Pancreas (tissue), 10 donors: Measurements from ENCODE around the gene MAGI1. TPM values are rescaled to one million over a fixed set of nuclear protein-coding genes. Genes with fewer than 3 reads are reported as not detected.

ENCODE experiments used
- ATAC-seq, 4 donors: fragments of 200-7000 bp; cut with Tn5 transposase; one replicate each; pipeline versions ENCODE4 v1.8.0 to v1.9.1; 2020; ENCODE audit warnings: mild to moderate bottlenecking in 4 of 4, moderate library complexity in 4 of 4
- DNase-seq, 6 donors: peaks; one replicate each; pipeline ENCODE4 v3.0.0-alpha.2; 2020
- FAIRE-seq: peaks from 2 replicates; lab custom pipeline; 2012; peaks lifted over from hg19 to GRCh38; lab: Jason Lieb, UNC
- H3K27ac ChIP-seq, 4 donors: fragments of 200-600 bp; sonication (generic); 1 replicate in 3 of 4; 2 replicates in 1 of 4; pipeline versions ENCODE4 v1.5.0 to v1.8.0; 2020
- H3K27me3 ChIP-seq, 4 donors: fragments of 200-600 bp; one replicate each; pipeline ENCODE4 v1.8.0; 2021
- H3K36me3 ChIP-seq, 3 donors: fragments of 200-600 bp; sonication (generic) in 1 of 3; one replicate each; pipeline versions ENCODE4 v1.5.0 to v1.8.0; 2020 to 2021
- H3K4me1 ChIP-seq, 3 donors: fragments of 200-600 bp; one replicate each; pipeline ENCODE4 v1.8.0; 2021
- H3K4me3 ChIP-seq, 4 donors: fragments of 200-600 bp; sonication (generic) in 2 of 4; one replicate each; pipeline versions ENCODE4 v1.5.0 to v1.8.0; 2020 to 2021
- H3K9me3 ChIP-seq, 4 donors: fragments of 200-600 bp; one replicate each; pipeline ENCODE4 v1.8.0; 2021
- WGBS, 2 donors: extraction: QIAGEN DNeasy Blood & Tissue Kit; methylation state at CpG; one replicate each; pipeline ENCODE4 v1.1.7; 2013; 5-methylcytosine and 5-hydroxymethylcytosine counted together
- intact Hi-C, 3 donors: fragments of 100-400 bp; cut with DNase I; formaldehyde crosslinking; loops; one replicate each; pipeline versions ENCODE4 v1.11.1 to v1.14.2; 2022
- polyA plus RNA-seq, 2 donors: library from polyadenylated mRNA; stranded (reverse); fragments of 200-250 nt; gene quantifications; one replicate each; pipeline ENCODE4 v1.2.3, GENCODE V29; 2013
- total RNA-seq, 6 donors: library from RNA; stranded (reverse); fragmentation: NEBNext Ultra II Directional in 4 of 6; extraction: Animal tissue kit (Norgen Biotek cat#: 25700) in 4 of 6; gene quantifications; one replicate each; pipeline versions ENCODE4 v1.2.1 to v1.2.4, GENCODE V29; 2021 to 2023
- TF ChIP-seq, protein P1 (sequence below), 4 donors: fragments of 200-600 bp; sonication (generic) in 3 of 4; IDR thresholded peaks; one replicate each; pipeline versions ENCODE4 v1.5.0 to v1.8.0; 2021; ENCODE audit warnings: antibody characterized with exemption in 4 of 4
- donor health status: healthy with polysubstance abuse.
- donor health status: DM: no; HTN: no; CAD: no; lungs with moderate emphysema.
- donor health status: DM: no; HTN: no; CAD: no.
- donor health status: control.
- donor health status: control.
- donor health status: Bipolar disorder and iron deficiency.
- donor health status: DM: yes; HTN: yes; CAD: no.
- donor health status: DM: no; HTN: no; CAD: no.
- donor health status: DM: no; HTN: no; CAD: no.
- donor health status: DM: yes; HTN: yes; CAD: no.

MAGI1 gene
- total and polyA plus RNA-seq, 8 donors, result 19.7 to 45.1 (median 28.0) TPM

DNA sequence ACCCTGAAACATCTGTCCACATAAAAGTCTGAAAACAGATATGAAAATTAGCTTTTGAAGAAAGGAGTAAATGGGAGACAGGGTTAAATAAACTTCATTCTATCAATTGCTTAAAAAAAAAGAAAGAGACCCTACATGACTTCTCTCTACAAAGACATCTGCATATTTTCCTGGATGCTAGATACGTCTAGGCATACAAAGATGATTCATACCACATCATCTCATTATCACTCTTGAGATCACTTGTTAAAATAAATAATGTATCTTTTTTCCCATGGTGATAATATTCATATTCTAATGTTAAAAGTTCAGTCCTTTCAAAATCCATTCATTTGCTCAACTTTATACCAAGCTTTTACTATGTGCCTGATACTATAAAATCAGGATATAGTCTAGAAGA is 295.8 kb downstream of the MAGI1 start:
- DNase-seq, result no peak
- WGBS, 2 donors, result 66 to 75% methylated on average over 1 of the region's 1 CpG
- FAIRE-seq, result no peak
- TF ChIP-seq, protein P1, sequence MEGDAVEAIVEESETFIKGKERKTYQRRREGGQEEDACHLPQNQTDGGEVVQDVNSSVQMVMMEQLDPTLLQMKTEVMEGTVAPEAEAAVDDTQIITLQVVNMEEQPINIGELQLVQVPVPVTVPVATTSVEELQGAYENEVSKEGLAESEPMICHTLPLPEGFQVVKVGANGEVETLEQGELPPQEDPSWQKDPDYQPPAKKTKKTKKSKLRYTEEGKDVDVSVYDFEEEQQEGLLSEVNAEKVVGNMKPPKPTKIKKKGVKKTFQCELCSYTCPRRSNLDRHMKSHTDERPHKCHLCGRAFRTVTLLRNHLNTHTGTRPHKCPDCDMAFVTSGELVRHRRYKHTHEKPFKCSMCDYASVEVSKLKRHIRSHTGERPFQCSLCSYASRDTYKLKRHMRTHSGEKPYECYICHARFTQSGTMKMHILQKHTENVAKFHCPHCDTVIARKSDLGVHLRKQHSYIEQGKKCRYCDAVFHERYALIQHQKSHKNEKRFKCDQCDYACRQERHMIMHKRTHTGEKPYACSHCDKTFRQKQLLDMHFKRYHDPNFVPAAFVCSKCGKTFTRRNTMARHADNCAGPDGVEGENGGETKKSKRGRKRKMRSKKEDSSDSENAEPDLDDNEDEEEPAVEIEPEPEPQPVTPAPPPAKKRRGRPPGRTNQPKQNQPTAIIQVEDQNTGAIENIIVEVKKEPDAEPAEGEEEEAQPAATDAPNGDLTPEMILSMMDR (IDR thresholded peaks at IDR 0.05), result no peak
- Histone ChIP-seq H3K27ac (no peak overlapping the region), H3K36me3 (no peaks in the 10 kb centered on the region), H3K4me1 (no peaks in the 10 kb centered on the region), H3K9me3 (no peaks in the 10 kb centered on the region), H3K4me3 (no peak overlapping the region), H3K27me3 (no peaks in the 10 kb centered on the region)
- no peak for ATAC-seq
- intact Hi-C loops, result no loop called here

DNA sequence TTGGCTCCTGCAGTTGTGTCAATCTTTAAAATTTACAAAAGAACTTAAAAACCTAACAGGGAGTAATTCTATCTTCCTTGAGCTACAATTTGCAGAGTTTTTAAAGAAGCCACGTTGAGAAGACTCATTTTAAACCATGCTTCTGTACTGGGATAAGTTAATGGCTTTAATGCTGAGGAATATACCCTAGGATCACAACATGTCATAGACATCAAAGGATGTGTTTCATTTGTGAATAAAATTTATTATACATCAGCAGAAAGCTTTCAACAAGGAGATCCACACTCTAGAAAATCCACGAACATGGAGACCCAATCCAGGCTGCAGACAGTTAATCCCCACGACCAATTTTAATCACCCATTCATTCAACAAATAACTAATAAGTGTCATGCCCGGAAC is 297.2 kb downstream of the MAGI1 start:
- ATAC-seq, result no peak
- no peak for FAIRE-seq
- no peaks in the 10 kb centered on the region for H3K4me1 ChIP-seq
- no peak for DNase-seq
- no peak overlapping the region for H3K4me3 ChIP-seq
- H3K27me3 ChIP-seq, result no peaks in the 10 kb centered on the region
- H3K27ac ChIP-seq, result no peak overlapping the region
- WGBS, 2 donors, result 80 to 84% methylated on average over 4 of the region's 4 CpGs
- no peaks in the 10 kb centered on the region for H3K36me3 ChIP-seq
- no peaks in the 10 kb centered on the region for H3K9me3 ChIP-seq
- intact Hi-C loops, result no loop called here
- TF ChIP-seq, protein P1 (IDR thresholded peaks at IDR 0.05), result no peak

DNA sequence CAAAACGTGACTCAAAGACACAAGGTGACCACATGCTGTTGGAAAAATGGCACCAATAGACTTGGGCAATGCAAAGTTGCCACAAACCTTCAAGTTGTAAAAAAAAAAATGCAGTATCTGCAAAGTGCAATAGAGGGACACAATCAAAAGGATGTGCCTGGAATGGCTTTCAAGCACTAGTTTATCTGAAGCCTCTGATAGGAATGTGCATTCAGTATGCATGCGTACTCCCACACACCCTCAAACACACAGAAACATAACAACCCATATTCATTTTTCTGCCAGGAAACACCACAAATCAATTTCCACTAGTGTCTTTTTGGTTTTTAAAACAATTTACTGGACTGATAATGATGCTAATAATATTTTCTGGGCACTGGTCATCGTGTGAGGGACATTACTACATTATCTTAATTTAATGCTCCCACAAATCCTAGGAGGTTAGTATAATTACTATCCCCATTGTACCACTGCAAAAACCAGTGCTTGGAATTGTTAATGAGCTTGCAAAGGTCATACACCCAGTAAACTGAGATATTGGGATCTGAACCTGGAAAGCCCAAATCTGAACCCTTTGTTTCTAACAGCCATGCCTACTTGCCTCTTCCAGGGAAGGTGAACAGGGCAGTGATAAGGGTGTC is 298.7 kb downstream of the MAGI1 start:
- DNase-seq (no peak), FAIRE-seq (no peak), ATAC-seq (no peak)
- H3K4me1 ChIP-seq, result no peaks in the 10 kb centered on the region
- no peak overlapping the region for H3K27ac ChIP-seq
- no peaks in the 10 kb centered on the region for H3K27me3 ChIP-seq
- H3K9me3 ChIP-seq, result no peaks in the 10 kb centered on the region
- H3K4me3 ChIP-seq, result no peak overlapping the region
- intact Hi-C loops, result no loop called here
- no peaks in the 10 kb centered on the region for H3K36me3 ChIP-seq
- TF ChIP-seq, protein P1 (IDR thresholded peaks at IDR 0.05), result no peak
- WGBS, 2 donors, result 55 to 57% methylated on average over 3 of the region's 3 CpGs

DNA sequence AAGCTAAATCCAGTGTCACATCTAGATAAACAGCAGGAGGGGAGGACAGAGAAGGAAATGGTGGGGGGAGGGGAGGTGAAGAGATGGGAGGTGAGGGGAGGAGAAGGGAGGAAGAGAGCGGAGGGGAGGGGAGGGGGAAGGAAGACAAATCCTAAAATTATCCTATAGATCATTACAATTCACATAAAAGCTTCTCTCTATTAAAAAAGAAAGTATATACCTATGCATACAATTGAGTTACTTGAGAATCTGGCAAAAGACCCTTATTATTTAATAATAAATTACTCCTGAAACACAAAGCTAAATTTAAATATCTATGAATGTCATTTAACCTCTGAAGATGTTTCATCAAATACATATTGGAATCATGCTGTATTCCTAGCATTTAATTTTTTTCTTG is 303.9 kb downstream of the MAGI1 start:
- ATAC-seq (no peak), FAIRE-seq (no peak), DNase-seq (no peak)
- Histone ChIP-seq H3K4me1 (peaks cover 0 to under 1% (median 0%) of the 10 kb centered on the region in 3 donors), H3K4me3 (no peak overlapping the region), H3K27me3 (no peaks in the 10 kb centered on the region), H3K27ac (no peak overlapping the region), H3K9me3 (no peaks in the 10 kb centered on the region), H3K36me3 (no peaks in the 10 kb centered on the region)
- intact Hi-C loops, result no loop called here
- TF ChIP-seq, protein P1 (IDR thresholded peaks at IDR 0.05), result no peak
- 86 to 95% methylated on average over 1 of the region's 1 CpG for WGBS, 2 donors

DNA sequence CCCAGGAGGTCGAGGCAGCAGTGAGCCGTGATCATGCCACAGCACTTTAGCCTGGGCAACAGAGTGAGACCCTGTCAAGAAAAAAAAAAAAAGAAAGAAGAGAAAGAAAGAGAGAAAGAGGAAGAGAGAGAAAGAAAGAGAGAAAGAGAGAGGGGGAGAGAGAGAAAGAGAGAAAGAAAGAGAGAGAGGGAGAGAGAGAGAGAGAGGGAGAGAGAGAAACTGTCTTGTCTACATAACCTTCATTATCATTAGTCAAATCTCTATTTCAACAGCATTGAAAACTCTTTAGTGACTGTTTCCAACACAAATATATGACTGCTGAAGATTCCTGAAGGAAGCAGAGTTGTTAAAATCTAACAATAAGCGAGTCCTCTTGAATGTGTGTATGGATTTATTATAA is 304.3 kb downstream of the MAGI1 start:
- H3K36me3 ChIP-seq, result no peaks in the 10 kb centered on the region
- DNase-seq (no peak), ATAC-seq (no peak), FAIRE-seq (no peak)
- intact Hi-C loops, result no loop called here
- H3K27me3 ChIP-seq, result no peaks in the 10 kb centered on the region
- TF ChIP-seq, protein P1 (IDR thresholded peaks at IDR 0.05), result no peak
- no peak overlapping the region for H3K4me3 ChIP-seq
- no peaks in the 10 kb centered on the region for H3K9me3 ChIP-seq
- H3K27ac ChIP-seq, result no peak overlapping the region
- WGBS, 2 donors, result 88 to 91% methylated on average over 3 of the region's 3 CpGs
- peaks cover 0 to 4% (median 3%) of the 10 kb centered on the region in 3 donors for H3K4me1 ChIP-seq
